B cell (primary cell): ENCODE measurements around the gene PPFIA1. TPM values are rescaled to one million over a fixed set of nuclear protein-coding genes. Genes with fewer than 3 reads are reported as not detected.

ENCODE experiments used
- ATAC-seq: fragments of 200-7000 bp; cut with Tn5 transposase; one replicate; pipeline ENCODE4 v1.10.0; 2021; ENCODE audit warnings: low read depth, mild to moderate bottlenecking, moderate number of reproducible peaks, moderate library complexity
- CTCF ChIA-PET: fragments of 350-600 bp; sonication (Branson Sonifier 250); formaldehyde crosslinking; loops from one replicate; lab custom pipeline; 2021; ENCODE audit warnings: antibody characterized with exemption, inconsistent platforms; lab: Charles Lee
- POLR2A ChIA-PET: fragments of 350-600 bp; sonication (Branson Sonifier 250); formaldehyde crosslinking; loops from one replicate; lab custom pipeline; 2021; ENCODE audit warnings: antibody characterized with exemption; lab: Charles Lee
- DNase-seq: peaks from one replicate; pipeline ENCODE4 v3.0.0; 2013
- H2AFZ ChIP-seq: 2 replicates; pipeline ENCODE4 v1.6.1; 2012; ENCODE audit warnings: mild to moderate bottlenecking, low read depth, low read length; ENCODE audit not compliant: insufficient read depth, poor library complexity, severe bottlenecking
- H3K27ac ChIP-seq, 2 donors: 1 replicate in 1 of 2; 2 replicates in 1 of 2; pipeline ENCODE4 v1.5.1; 2012 to 2013; ENCODE audit warnings: low read length in 2 of 2, mild to moderate bottlenecking in 2 of 2, moderate library complexity in 1 of 2
- H3K27me3 ChIP-seq, 4 experiments: fragments of 200-600 bp in 1 of 4; sonication (generic) in 1 of 4; replicated peaks in 1 of 4; 1 replicate in 2 of 4; 2 replicates in 2 of 4; pipeline versions ENCODE4 v1.6.1 to v1.7.0; 2013 to 2016; ENCODE audit warnings: low read length in 3 of 4, mild to moderate bottlenecking in 2 of 4, mixed read lengths in 1 of 4, moderate library complexity in 1 of 4; ENCODE audit not compliant: insufficient read depth in 4 of 4, control insufficient read depth in 3 of 4; ENCODE audit errors: control extremely low read depth in 1 of 4
- H3K36me3 ChIP-seq, 2 experiments: replicated peaks in 1 of 2; 1 replicate in 1 of 2; 2 replicates in 1 of 2; pipeline versions ENCODE4 v1.6.1 to v1.7.1; 2013; ENCODE audit warnings: low read length in 1 of 2; ENCODE audit not compliant: insufficient read depth in 2 of 2, control insufficient read depth in 1 of 2; ENCODE audit errors: control extremely low read depth in 1 of 2, extremely low read depth in 1 of 2
- H3K4me1 ChIP-seq, 2 donors: fragments of 200-600 bp in 1 of 2; sonication (generic) in 1 of 2; 1 replicate in 1 of 2; 2 replicates in 1 of 2; pipeline versions ENCODE4 v1.5.1 to v1.6.1; 2013 to 2017; ENCODE audit warnings: low read length in 2 of 2; ENCODE audit not compliant: control insufficient read depth in 2 of 2, insufficient read depth in 2 of 2
- H3K4me2 ChIP-seq: replicated peaks from 2 replicates; pipeline ENCODE3; 2012; ENCODE audit warnings: mild to moderate bottlenecking, low read depth, low read length; ENCODE audit not compliant: poor library complexity, severe bottlenecking
- H3K4me3 ChIP-seq, 5 experiments: fragments of 200-600 bp in 1 of 5; sonication (generic) in 1 of 5; 1 replicate in 3 of 5; 2 replicates in 2 of 5; pipeline versions ENCODE4 v1.5.1 to v1.7.0; 2011 to 2016; ENCODE audit warnings: low read length in 4 of 5, mild to moderate bottlenecking in 4 of 5, low read depth in 2 of 5, control low read depth in 1 of 5, moderate library complexity in 1 of 5; ENCODE audit not compliant: insufficient read depth in 1 of 5; ENCODE audit errors: control extremely low read depth in 1 of 5, extremely low read depth in 1 of 5
- H3K79me2 ChIP-seq: fragments of 200-600 bp; sonication (generic); one replicate; pipeline ENCODE4 v1.6.0; 2016; ENCODE audit warnings: low read length; ENCODE audit not compliant: control insufficient read depth, insufficient read depth
- H3K9ac ChIP-seq: fragments of 200-600 bp; sonication (generic); 2 replicates; pipeline ENCODE4 v1.6.1; 2017; ENCODE audit warnings: mild to moderate bottlenecking, low read length, moderate library complexity
- H3K9me3 ChIP-seq, 3 donors: one replicate each; pipeline versions ENCODE4 v1.6.1 to v1.7.1; 2013; ENCODE audit warnings: low read length in 2 of 3; ENCODE audit not compliant: control insufficient read depth in 2 of 3, insufficient read depth in 1 of 3; ENCODE audit errors: control extremely low read depth in 1 of 3
- H4K20me1 ChIP-seq: 2 replicates; pipeline ENCODE4 v1.6.0; 2012; ENCODE audit warnings: mild to moderate bottlenecking, low read length; ENCODE audit not compliant: insufficient read depth, control insufficient read depth, poor library complexity, severe bottlenecking
- H3K27ac Mint-ChIP-seq: one replicate; pipeline ENCODE4 v1.8.0; 2021; ENCODE audit warnings: mixed read lengths
- H3K27me3 Mint-ChIP-seq: one replicate; pipeline ENCODE4 v1.8.0; 2021; ENCODE audit warnings: mixed read lengths
- H3K4me1 Mint-ChIP-seq: one replicate; pipeline ENCODE4 v1.8.0; 2021; ENCODE audit warnings: mixed read lengths
- H3K4me3 Mint-ChIP-seq: one replicate; pipeline ENCODE4 v1.8.0; 2021; ENCODE audit warnings: mixed read lengths
- H3K9me3 Mint-ChIP-seq: one replicate; pipeline ENCODE4 v1.8.0; 2022; ENCODE audit warnings: mixed read lengths; ENCODE audit not compliant: insufficient read depth
- CTCF ChIP-seq: fragments of 200-600 bp; IDR thresholded peaks from one replicate; pipeline ENCODE4 v1.8.0; 2022; ENCODE audit warnings: antibody characterized with exemption, mild to moderate bottlenecking
- EZH2 ChIP-seq: IDR thresholded peaks from 2 replicates; pipeline ENCODE4 v1.6.1; 2012; ENCODE audit warnings: borderline replicate concordance, low read depth, mild to moderate bottlenecking, moderate library complexity, low read length; ENCODE audit not compliant: insufficient read depth, poor library complexity, severe bottlenecking
- WGBS: methylation state at CpG from one replicate; pipeline ENCODE4 v1.1.5; 2013; ENCODE audit warnings: missing lambda C conversion rate; ENCODE audit not compliant: insufficient coverage; 5-methylcytosine and 5-hydroxymethylcytosine counted together
- intact Hi-C: fragments of 100-400 bp; cut with micrococcal nuclease; formaldehyde crosslinking; loops from one replicate; pipeline ENCODE4 v1.10.0; 2022
- polyA plus RNA-seq: library from polyadenylated mRNA; depleted of rRNA; stranded (reverse); fragments of >200 nt; gene quantifications from 2 replicates; pipeline ENCODE4 v1.2.3, GENCODE V29; 2012
- total RNA-seq, 2 donors: library from RNA; stranded (reverse); fragments of 120-200 nt in 1 of 2; gene quantifications; 1 replicate in 1 of 2; 2 replicates in 1 of 2; pipeline versions ENCODE4 v1.2.3 to v1.2.4, GENCODE V29; 2013 to 2022

PPFIA1 gene
- total and polyA plus RNA-seq, 2 donors (not counting 1 experiment from before 2014, with no cell fraction given) = 21.8 to 70.4 TPM

GRCh38 chr11:70319396-70320076 lies 49.0 kb downstream of the PPFIA1 start:
- DNase-seq = no peak
- no peak for ATAC-seq
- no peaks in the 10 kb centered on the region for H3K4me1 ChIP-seq
- no peak overlapping the region for H3K4me2 ChIP-seq
- peaks cover 0 to 26% of the 10 kb centered on the region in 2 experiments for H3K36me3 ChIP-seq
- Mint-ChIP-seq H3K4me1 (peaks cover 9% of the 10 kb centered on the region), H3K27me3 (no peaks in the 10 kb centered on the region), H3K4me3 (no peak overlapping the region), H3K9me3 (peaks cover 2% of the 10 kb centered on the region), H3K27ac (no peak overlapping the region)
- H3K27ac ChIP-seq = no peak overlapping the region
- H3K27me3 ChIP-seq = no peaks in the 10 kb centered on the region
- ChIA-PET POLR2A (no interaction called here), CTCF (no interaction called here)
- 95% methylated on average over 8 of the region's 10 CpGs for WGBS
- intact Hi-C loops = no loop called here
- H3K79me2 ChIP-seq = no peaks in the 10 kb centered on the region
- H4K20me1 ChIP-seq = peaks cover 39% of the 10 kb centered on the region
- no peak overlapping the region for H3K4me3 ChIP-seq
- H3K9me3 ChIP-seq = peaks cover 0 to 4% (median 0%) of the 10 kb centered on the region in 3 donors
- no peak overlapping the region for H3K9ac ChIP-seq
- TF ChIP-seq CTCF = no peak
- no peak for TF ChIP-seq EZH2
- no peak overlapping the region for H2AFZ ChIP-seq

- Mint-ChIP-seq H3K9me3 (no peaks in the 10 kb centered on the region), H3K27ac (no peak overlapping the region), H3K27me3 (no peaks in the 10 kb centered on the region), H3K4me1 (no peaks in the 10 kb centered on the region), H3K4me3 (no peak overlapping the region)
- TF ChIP-seq EZH2 (no peak), CTCF (no peak)
- Histone ChIP-seq H3K9me3 (no peaks in the 10 kb centered on the region), H3K27me3 (no peaks in the 10 kb centered on the region), H3K79me2 (no peaks in the 10 kb centered on the region), H3K4me1 (no peaks in the 10 kb centered on the region), H3K36me3 (peaks cover 0 to 46% of the 10 kb centered on the region in 2 experiments), H3K4me2 (no peak overlapping the region), H3K27ac (no peak overlapping the region), H2AFZ (no peak overlapping the region), H4K20me1 (peaks cover 33% of the 10 kb centered on the region), H3K4me3 (no peak overlapping the region), H3K9ac (no peak overlapping the region)
- ATAC-seq (no peak), DNase-seq (no peak)
- intact Hi-C loops = no loop called here
- ChIA-PET CTCF (no interaction called here), POLR2A (no interaction called here)
- 100% methylated on average over 1 of the region's 2 CpGs for WGBS
Observed at GRCh38 chr11:70322666-70323065, 52.2 kb downstream of the PPFIA1 start.
